Fibroblast of mammary gland (primary cell): Measurements from ENCODE around the gene RABGAP1L.

Source experiments
- DNase-seq: peaks from one replicate; pipeline ENCODE4 v3.0.0-alpha.2; 2010; ENCODE audit warnings: low read depth
- H3K4me3 ChIP-seq: 2 replicates; pipeline ENCODE4 v1.5.1; 2011; ENCODE audit warnings: low read depth, mild to moderate bottlenecking, low read length, moderate library complexity; ENCODE audit not compliant: control insufficient read depth
- TF ChIP-seq, protein P1 (sequence below): conservative IDR thresholded peaks from 2 replicates; pipeline ENCODE4 v1.5.1; 2011; ENCODE audit warnings: low read depth, low read length, inconsistent platforms; ENCODE audit not compliant: control insufficient read depth, insufficient read depth

RABGAP1L gene

DNA sequence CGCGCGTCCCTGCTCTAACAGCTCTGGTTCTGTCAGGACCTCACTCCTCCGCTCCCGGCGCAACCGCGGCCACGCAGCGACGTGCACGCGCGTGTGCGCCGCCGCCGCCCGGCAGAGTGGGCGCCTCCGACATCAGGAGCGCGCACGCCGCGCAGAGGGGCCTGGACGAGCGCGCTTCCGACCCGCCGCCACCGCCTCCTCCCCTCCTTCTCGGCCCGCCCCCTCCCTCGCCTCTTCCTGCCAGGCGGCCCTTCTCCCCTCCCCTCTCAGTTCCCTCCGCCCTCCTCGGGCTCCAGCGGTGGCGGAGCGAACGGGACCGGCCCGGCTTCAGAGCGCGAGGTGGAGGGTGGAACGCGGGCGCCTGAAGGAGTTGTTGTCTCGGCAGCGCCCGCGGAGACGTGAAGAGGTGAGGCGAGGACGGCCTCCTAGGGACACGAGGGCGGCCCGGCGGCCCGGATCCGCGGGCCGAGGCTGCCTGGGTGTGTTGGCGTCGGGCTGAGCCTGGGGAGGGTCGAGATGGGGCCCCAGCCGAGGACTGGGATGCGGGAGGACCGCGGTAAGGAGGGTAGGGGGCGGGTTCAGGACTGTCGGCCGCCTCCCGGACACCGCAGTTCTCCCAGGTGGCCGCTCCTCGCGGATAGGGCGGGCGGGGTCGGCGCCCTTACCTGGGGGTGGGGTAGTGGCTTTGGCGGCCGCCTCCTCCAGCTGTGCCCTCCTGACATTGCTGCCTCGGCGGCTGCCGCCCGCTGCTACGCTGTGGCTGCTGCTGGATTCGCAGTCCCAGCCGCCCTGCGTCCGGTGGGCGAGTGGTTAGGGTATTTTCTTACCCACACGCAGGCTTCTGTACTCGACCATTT lies at the start of gene RABGAP1L:
Gene RABGAP1L (plus strand): TSS at position 269 of the 857 bp plus-strand sequence.
- peak; percentile 87 for DNase-seq
- TF ChIP-seq, protein P1, sequence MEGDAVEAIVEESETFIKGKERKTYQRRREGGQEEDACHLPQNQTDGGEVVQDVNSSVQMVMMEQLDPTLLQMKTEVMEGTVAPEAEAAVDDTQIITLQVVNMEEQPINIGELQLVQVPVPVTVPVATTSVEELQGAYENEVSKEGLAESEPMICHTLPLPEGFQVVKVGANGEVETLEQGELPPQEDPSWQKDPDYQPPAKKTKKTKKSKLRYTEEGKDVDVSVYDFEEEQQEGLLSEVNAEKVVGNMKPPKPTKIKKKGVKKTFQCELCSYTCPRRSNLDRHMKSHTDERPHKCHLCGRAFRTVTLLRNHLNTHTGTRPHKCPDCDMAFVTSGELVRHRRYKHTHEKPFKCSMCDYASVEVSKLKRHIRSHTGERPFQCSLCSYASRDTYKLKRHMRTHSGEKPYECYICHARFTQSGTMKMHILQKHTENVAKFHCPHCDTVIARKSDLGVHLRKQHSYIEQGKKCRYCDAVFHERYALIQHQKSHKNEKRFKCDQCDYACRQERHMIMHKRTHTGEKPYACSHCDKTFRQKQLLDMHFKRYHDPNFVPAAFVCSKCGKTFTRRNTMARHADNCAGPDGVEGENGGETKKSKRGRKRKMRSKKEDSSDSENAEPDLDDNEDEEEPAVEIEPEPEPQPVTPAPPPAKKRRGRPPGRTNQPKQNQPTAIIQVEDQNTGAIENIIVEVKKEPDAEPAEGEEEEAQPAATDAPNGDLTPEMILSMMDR, result no peak
- peak within 1 kb of the TSS; percentile 77 for H3K4me3 ChIP-seq

DNA sequence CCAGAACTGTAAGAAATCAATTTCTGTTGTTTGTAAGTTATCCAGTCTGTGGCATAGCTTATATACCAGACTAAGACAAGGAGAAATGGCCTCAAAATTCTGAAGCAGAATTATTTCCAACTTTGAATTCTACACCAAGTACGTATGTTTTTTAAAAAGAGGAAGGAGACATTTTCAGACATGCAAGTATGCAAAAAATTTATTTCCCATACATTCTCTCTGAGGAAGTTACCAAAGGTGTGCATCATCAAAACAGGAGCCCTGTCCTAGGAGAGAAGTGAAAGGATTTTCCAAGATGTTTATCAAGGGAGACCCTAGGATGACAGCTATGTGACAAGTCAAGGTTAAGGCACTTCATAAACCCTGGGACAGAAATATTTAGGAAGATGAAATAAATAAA lies 49.3 kb upstream of the RABGAP1L start:
- TF ChIP-seq, protein P1, result no peak
- H3K4me3 ChIP-seq, result no peak overlapping the region
- no peak for DNase-seq

DNA sequence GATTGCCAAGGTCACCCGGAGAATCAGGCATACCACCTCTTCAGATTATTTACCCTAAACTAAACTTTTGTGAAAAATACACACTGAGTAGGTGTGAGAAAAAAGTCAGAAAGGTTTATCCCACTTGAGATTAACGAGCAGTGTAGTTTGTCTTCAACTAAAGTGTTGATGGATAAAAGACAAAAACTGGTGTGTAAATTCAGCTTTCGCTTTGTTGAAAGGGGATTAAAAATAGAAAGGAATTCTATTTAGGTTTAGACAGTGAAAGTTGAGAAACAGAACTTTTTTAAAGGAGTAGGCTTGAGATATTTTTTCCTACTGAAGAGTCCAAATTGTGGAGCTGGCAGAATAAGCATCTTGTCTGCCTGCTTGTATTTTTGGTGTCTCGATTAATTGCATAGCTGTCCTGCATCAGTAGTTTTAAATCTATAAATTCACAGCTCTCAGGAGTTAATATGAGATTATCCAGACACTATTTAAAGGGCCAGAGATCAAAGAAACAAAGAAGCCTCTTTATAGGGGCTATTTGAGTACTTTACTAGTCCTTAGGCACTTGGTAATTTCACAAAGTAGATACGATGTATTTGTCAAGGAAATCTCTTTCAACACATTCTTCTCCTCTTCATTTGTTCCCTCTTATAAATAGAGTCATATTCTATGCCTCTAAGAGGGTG lies 46.7 kb upstream of the RABGAP1L start:
- no peak for DNase-seq
- no peak overlapping the region for H3K4me3 ChIP-seq

GRCh38 chr1:174114106-174114505 lies 45.2 kb upstream of the RABGAP1L start:
- DNase-seq, result no peak
- TF ChIP-seq, protein P1, result no peak
- H3K4me3 ChIP-seq, result no peak overlapping the region

More for the DNA sequence above, 46.7 kb upstream of the RABGAP1L start:
- TF ChIP-seq, protein P1, result no peak

DNA sequence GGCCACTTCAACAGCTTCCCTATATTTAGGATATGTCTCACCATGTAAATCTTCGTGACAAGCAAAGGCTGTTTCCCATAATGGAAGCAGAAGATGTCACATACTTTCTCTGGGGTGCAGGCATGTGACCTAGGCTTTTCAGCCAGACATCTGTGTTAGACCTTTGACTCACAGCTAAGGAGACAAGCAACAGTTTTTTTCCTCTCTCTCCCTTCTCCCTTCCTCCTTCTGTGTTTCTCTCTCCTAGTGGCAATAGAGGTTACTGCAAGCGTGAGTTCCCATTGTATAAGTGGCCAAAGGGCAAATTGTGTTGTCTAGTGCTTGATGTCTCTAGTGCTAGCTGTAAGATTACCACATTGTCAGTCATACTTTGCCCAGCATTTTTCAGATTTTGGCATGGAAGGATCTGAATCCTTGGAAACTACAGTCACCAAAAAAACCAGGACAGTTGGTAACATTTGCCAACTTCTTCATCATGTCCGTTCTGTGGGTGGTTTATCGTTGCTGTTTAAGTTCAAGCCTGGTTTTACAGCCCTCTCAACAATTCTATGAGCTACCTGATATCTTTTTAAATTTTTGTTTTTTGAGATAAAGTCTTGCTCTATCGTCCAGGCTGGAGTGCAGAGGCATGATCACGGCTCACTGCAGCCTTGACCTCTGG lies 44.4 kb upstream of the RABGAP1L start:
- TF ChIP-seq, protein P1, result peak; percentile 81
- H3K4me3 ChIP-seq, result no peak overlapping the region
- peak; percentile 74 for DNase-seq

GRCh38 chr1:174116042-174116441 lies 43.3 kb upstream of the RABGAP1L start:
- peak; percentile 72 for DNase-seq

More at GRCh38 chr1:174116042-174116441, 43.3 kb upstream of the RABGAP1L start:
- H3K4me3 ChIP-seq, result no peak overlapping the region
- TF ChIP-seq, protein P1, result no peak
